GM19239 (cell line): ENCODE measurements around the gene GRHL1.
A peak's percentile ranks its signal among the peaks of the same experiment; 100 is the strongest.

Experiments used
- DNase-seq: peaks from one replicate; pipeline ENCODE4 v3.0.0; 2011; ENCODE audit warnings: low spot score; ENCODE audit not compliant: insufficient read length
- FAIRE-seq: peaks from 2 replicates; lab custom pipeline; 2011; peaks lifted over from hg19 to GRCh38; lab: Jason Lieb, UNC

The GRHL1 gene

GRCh38 chr2:9970200-9971044 lies 18.9 kb downstream of the GRHL1 start:
- no peak for FAIRE-seq

GRCh38 chr2:9971105-9971818 lies 19.8 kb downstream of the GRHL1 start:
- no peak for FAIRE-seq
- no peak for DNase-seq

More at GRCh38 chr2:9970200-9971044, 18.9 kb downstream of the GRHL1 start:
- DNase-seq, result no peak

- FAIRE-seq (no peak), DNase-seq (no peak)
These were observed 20.4 kb downstream of the GRHL1 start for GRCh38 chr2:9971890-9972289.

GRCh38 chr2:9972621-9973479 lies 21.4 kb downstream of the GRHL1 start:
- FAIRE-seq (no peak), DNase-seq (no peak)

- no peak for FAIRE-seq
- no peak for DNase-seq
These were observed 22.2 kb downstream of the GRHL1 start for GRCh38 chr2:9973690-9974089.

- FAIRE-seq, result no peak
These were observed 22.9 kb downstream of the GRHL1 start for GRCh38 chr2:9974343-9974742.

GRCh38 chr2:9975328-9975727 lies 23.8 kb downstream of the GRHL1 start:
- no peak for FAIRE-seq
- no peak for DNase-seq

More at GRCh38 chr2:9974343-9974742, 22.9 kb downstream of the GRHL1 start:
- no peak for DNase-seq

GRCh38 chr2:9975805-9976447 lies 24.4 kb downstream of the GRHL1 start:
- FAIRE-seq (no peak), DNase-seq (no peak)

DNA sequence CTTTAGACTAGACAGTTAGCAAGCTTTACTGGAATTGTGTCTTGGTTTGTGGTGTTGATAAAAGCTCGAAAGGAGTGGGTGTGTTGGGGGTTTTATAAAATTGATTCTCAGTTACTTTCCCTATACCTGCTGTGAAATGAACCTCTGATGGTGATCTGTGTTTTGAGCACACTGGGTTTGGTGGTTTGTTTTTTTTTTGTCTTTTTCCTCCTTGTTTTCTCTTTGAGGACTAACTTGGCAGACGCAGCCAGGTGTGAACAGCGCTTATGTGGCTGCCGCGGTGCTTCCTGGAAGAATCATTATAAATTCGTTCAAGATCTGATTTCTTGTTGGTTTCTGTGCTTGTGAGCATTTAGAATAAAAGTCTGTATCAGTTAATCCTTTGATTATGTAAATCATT lies 28.5 kb downstream of the GRHL1 start:
- FAIRE-seq, result no peak
- no peak for DNase-seq

DNA sequence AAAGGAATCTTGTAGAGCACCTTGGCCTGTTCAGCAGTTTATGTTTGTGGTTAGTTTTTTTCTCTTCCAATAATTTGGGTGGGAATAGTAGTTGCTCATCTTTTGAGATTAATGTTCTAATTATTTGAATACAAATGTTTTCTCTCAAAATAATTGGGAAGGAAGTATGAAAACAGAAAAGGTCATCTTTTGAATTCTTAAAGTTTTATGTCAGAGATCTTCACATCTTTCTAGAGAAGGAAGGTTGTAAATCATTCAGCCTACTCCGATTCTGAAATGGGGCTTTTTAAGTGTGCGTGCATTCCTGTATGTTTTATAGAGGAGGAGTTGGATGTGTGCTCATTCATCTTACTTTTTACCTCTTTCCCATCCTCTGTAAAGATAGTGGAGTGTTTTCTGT lies 29.0 kb downstream of the GRHL1 start:
- DNase-seq (no peak), FAIRE-seq (no peak)

- FAIRE-seq (no peak), DNase-seq (no peak)
These were observed 30.2 kb downstream of the GRHL1 start for GRCh38 chr2:9981655-9982054.

- no peak for FAIRE-seq
- DNase-seq, result no peak
These were observed 30.8 kb downstream of the GRHL1 start for GRCh38 chr2:9982248-9982647.

- no peak for DNase-seq
- FAIRE-seq, result no peak
These were observed 31.4 kb downstream of the GRHL1 start for GRCh38 chr2:9982891-9983290.

- no peak for FAIRE-seq
These were observed 32.1 kb downstream of the GRHL1 start for GRCh38 chr2:9983401-9984216.

DNA sequence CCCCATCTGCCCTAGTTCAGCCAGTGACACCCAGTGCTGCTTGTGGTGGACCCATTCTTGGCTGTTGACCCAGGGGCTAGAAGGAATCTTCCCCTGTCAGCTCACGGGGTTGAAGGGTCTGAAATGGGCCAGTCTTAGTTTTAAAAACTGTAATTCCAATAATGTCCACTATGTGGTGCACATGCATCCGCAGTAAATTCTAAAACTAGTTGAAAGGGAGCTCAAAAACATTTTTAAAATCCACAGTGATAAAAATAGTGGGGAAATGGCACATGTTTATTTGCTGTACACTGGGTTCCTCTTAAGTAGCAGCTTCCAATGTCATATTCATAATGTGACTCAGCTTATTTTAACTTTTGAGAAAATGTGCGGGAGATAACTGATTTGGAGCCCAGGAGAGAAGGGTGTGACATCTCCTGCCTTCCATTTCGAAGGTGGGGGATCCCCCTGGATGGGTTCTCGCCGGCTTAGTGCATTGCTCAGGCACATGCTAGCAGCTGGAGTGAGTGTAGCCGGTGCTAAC lies 32.8 kb downstream of the GRHL1 start:
- DNase-seq (peak; percentile 58), FAIRE-seq (peak; percentile 71)

More at GRCh38 chr2:9983401-9984216, 32.1 kb downstream of the GRHL1 start:
- no peak for DNase-seq

DNA sequence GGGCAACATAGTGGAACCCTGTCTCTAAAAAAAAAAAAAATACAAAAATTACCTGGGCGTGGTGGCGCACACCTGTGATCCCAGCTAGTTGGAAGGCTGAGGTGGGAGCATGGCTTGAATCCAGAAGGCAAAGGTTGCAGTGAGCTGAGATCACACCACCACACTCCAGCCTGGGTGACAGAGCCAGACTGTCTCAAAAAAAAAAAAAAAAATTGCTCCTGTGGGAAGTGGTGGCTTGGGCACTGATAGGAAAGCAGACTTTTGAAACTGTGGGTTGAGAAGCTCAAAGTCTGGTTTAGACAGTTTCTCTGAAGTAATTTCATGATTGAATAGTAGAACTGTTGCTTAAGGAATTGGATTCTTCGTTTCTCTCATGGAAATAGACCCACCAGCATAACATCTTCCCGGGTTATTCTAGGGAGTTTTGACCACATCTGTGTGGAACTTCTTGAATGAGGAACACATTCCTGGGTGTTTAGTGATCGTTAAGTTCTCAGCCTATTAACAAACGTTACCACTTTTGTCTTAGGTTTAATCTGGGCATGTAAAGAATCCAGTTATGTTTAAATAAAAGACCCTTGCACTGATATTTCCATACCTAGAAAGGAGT lies 33.5 kb downstream of the GRHL1 start:
- FAIRE-seq (no peak), DNase-seq (no peak)

DNA sequence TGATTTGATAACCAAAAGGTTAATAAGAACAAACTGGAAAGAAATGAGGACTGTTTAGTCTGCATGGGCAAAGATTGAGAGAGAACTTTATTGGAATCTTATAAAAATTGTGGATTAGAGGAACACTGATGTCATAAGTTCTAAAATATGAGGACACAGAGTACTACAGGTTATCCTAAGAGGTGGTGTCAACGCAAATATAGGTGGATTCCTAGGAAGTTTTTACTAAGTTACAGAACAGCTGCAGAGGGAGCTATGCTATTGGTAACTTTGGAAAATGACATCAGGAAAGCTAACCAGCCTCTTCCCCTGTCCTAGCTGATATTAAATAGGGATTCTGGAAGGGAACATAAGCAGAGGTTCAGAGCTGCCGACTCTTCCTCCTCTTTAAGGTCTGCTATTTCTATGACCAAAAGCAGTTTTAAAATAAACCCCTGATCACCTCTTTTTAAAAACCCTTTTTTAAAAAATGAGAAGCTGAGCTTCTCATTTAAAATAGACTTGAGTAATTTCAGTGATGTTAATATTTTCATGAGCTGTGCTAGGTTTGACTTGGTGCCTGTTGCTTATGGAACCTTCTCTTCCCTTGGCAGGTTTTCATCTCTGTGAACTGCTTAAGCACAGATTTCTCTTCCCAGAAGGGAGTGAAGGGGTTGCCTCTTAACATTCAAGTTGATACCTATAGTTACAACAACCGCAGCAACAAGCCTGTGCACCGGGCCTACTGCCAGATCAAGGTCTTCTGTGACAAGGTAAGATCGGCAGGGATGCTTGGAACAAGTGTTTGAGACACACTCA lies 34.2 kb downstream of the GRHL1 start:
- FAIRE-seq, result no peak

GRCh38 chr2:9988320-9988719 lies 36.8 kb downstream of the GRHL1 start:
- DNase-seq (no peak), FAIRE-seq (no peak)

More for the DNA sequence above, 34.2 kb downstream of the GRHL1 start:
- no peak for DNase-seq
